ENCODE results near the gene OR14C36. TPM values are rescaled to one million over a fixed set of nuclear protein-coding genes. Genes with fewer than 3 reads are reported as not detected.

OR14C36 gene
- total RNA-seq (2014; rRNA removed; shearing (Covaris generic)) = not detected in 2 replicates

DNA sequence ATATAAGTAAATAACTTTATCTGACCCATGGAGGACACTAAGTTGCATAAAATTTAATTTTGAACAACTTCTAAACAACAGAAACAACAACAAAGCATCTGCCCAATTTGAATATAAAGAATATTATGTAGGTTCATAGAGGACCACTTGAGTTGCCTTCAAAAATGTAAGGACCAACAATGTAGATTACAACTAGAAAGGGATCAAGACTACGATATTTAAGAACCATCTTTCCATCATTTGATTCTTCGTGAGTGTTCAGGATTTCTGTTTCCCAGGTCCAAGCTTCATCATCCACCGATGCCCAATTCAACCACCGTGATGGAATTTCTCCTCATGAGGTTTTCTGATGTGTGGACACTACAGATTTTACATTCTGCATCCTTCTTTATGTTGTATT, at the start of gene OR14C36:
TSS of gene OR14C36 (plus strand) at position 301 of the 400 bp plus-strand sequence. CDS start at position 301, 0 bp downstream.
- no peak for DNase-seq (ENCODE audit: low read depth)

GRCh38 chr1:248303324-248303723, 45.3 kb upstream of the OR14C36 start, which contains the start of gene OR2T12:
Gene OR2T12, minus strand, starts transcription at chr1:248303424. Its CDS starts 7,846 bp downstream, at chr1:248295578.
- DNase-seq (ENCODE audit: low read depth) = no peak

DNA sequence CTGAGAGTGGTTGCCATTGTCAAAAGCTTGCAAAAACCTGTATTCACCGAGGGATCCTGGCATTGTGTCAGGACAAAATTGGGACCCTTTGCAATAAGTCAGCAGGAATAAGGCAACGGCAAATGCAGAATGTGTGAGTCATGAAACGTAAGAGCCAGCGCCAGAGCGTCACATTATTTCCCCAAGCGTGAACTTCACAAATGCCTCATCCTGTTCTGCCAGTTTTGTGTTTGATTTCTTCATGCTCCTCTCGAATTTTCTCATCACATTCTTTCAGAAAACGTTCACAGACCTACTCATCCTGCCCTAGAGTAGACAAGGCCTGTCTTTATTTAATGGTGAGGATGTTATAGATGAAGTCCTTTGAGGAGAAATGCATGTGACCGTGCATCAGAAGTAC, 42.9 kb upstream of the OR14C36 start:
- DNase-seq (ENCODE audit: low read depth) = peak; percentile 8

DNA sequence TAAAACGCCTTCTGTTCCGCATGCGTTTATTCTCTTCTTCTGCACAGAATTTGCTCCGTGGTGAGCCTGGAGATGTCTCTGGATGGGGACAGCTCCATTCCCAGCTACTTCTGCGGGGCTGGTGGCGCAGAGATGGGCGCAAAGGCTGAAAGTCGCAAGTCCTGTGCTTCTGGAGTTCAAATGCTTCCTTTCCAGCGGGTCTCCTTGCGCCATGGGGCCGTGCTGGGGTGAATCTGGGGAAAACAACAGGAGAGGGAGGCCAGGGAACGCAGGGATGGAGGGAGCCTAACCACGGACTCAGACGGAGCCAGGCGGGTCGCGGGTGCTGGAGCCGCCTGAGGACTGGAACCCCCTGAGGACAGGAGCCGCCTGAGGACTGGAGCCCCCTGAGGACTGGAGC, 42.5 kb upstream of the OR14C36 start:
- DNase-seq (ENCODE audit: low read depth) = peak; percentile 21

GRCh38 chr1:248306740-248307139, 41.8 kb upstream of the OR14C36 start:
- peak; percentile 11 for DNase-seq (ENCODE audit: low read depth)

- no peak for DNase-seq (ENCODE audit: low read depth)
Observed at GRCh38 chr1:248316796-248317195, 31.8 kb upstream of the OR14C36 start.

DNA sequence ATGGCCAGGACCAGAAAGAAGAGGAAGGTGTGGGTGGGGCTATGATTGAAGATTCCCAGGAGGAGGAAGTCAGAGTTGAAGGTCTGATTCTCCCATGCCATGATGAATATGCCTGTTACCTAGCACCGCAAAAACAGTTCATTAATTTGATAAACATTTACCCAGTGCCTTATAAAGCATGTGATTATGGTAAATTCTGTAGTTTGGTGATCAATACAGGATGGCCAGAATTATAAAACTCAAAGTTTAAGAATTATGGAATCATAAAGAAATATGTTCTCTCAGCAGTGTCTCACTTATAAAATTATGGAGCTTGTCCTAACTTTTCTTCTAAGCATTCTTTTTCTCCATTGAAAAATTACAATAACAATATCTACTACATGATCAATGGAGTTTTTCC, 24.1 kb upstream of the OR14C36 start, which contains the start of gene OR2M7:
TSS of gene OR2M7 (minus strand) at position 101 of the 400 bp plus-strand sequence. CDS start at position 101, 0 bp downstream.
- DNase-seq (ENCODE audit: low read depth) = no peak

DNA sequence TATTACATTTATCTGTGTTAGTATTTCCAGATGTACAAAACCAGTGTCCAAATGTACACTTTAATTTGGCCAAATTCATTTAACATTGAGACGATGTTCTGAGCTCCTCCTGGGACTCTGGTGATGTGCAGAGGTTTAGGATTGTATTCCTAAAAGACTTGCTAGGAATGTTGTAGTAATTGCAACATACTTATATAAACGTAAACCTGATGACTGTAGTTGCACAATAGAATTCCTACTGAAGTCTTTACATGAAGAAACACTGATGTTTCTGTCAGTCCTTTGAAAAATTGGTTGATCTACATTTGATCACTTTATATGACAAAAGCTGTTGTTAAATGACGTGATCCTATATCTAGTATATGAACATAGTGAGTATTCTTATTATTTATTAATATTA, 5.1 kb upstream of the OR14C36 start:
- no peak for DNase-seq (ENCODE audit: low read depth)

GRCh38 chr1:248359415-248359814, 10.8 kb downstream of the OR14C36 start:
- DNase-seq (ENCODE audit: low read depth) = no peak

- DNase-seq (ENCODE audit: low read depth) = no peak
Observed at GRCh38 chr1:248361121-248361715, 12.6 kb downstream of the OR14C36 start, which contains the start of gene OR2T4. Gene OR2T4, plus strand, starts transcription at chr1:248361665. Its CDS starts 0 bp downstream, at chr1:248361665.

- DNase-seq (ENCODE audit: low read depth) = no peak
Observed at GRCh38 chr1:248366609-248367008, 18.0 kb downstream of the OR14C36 start.

DNA sequence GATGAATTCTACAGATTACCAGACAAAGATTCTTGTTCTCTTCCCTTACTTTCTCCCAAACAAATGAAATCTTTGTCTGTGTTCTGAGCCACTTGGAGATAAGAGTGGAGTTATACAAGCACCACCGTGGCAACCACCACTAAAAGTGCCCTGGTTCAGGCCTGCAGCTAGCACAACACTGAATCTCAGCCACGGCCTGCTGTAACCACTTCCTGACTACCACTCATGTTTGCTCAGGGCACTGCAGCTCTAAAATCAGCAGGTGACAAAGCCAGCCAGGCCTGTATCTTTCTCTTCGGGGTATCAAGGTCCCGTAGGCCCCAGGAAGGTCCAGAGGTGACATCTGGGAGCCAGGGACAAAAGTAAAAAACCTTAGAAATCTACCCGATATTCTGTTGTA, 23.8 kb downstream of the OR14C36 start:
- DNase-seq (ENCODE audit: low read depth) = no peak

- peak; percentile 12 for DNase-seq (ENCODE audit: low read depth)
Observed at GRCh38 chr1:248373761-248374160, 25.2 kb downstream of the OR14C36 start.

GRCh38 chr1:248375446-248375845, 26.9 kb downstream of the OR14C36 start, which contains the start of gene OR2T6:
Gene OR2T6, plus strand, starts transcription at chr1:248375746. Its CDS starts 11,863 bp downstream, at chr1:248387609.
- no peak for DNase-seq (ENCODE audit: low read depth)

GRCh38 chr1:248376916-248377315, 28.3 kb downstream of the OR14C36 start:
- no peak for DNase-seq (ENCODE audit: low read depth)

- DNase-seq (ENCODE audit: low read depth) = no peak
Observed at GRCh38 chr1:248380854-248381253, 32.3 kb downstream of the OR14C36 start.

DNA sequence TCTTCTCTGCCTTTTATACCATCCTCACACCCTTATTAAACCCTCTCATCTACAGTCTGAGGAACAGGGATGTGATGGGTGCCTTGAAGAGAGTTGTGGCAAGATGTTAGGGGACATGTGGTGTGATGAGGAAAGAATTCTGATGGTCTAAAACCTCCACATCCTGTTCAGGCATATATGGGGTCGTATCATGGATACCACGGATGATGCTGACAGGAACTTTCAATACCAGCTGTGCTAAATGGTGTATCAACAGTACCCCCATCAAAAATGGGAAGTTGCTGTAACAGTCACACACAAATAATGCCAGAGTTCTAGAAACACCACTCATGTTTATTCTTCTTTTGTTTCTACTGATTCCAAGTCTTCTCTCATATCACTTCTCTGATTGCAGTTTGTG, 39.9 kb downstream of the OR14C36 start:
- no peak for DNase-seq (ENCODE audit: low read depth)

GRCh38 chr1:248393050-248393449, 44.5 kb downstream of the OR14C36 start:
- no peak for DNase-seq (ENCODE audit: low read depth)

Other genes with a start within 250 kb of the OR14C36 start
- not detected in 2 replicates for gene OR2M5, start 203.6 kb upstream of the OR14C36 start, total RNA-seq (2014; rRNA removed; shearing (Covaris generic))
- not detected in 2 replicates for gene OR2M2, start 174.0 kb upstream of the OR14C36 start, total RNA-seq (2014; rRNA removed; shearing (Covaris generic))
- gene OR2M3, start 151.5 kb upstream of the OR14C36 start, total RNA-seq (2014; rRNA removed; shearing (Covaris generic)) = not detected in 2 replicates
- not detected in 2 replicates for gene OR2M4, start 117.4 kb upstream of the OR14C36 start, total RNA-seq (2014; rRNA removed; shearing (Covaris generic))
- gene OR2T33, start 70.8 kb upstream of the OR14C36 start, total RNA-seq (2014; rRNA removed; shearing (Covaris generic)) = 0.57 and 1.7 TPM in 2 replicates
- gene OR2T12, start 45.4 kb upstream of the OR14C36 start, total RNA-seq (2014; rRNA removed; shearing (Covaris generic)) = not detected in 2 replicates
- gene OR2M7, start 24.2 kb upstream of the OR14C36 start, total RNA-seq (2014; rRNA removed; shearing (Covaris generic)) = not detected in 2 replicates
- gene OR2T4, start 12.9 kb downstream of the OR14C36 start, total RNA-seq (2014; rRNA removed; shearing (Covaris generic)) = not detected in 2 replicates
- gene OR2T6, start 27.0 kb downstream of the OR14C36 start, total RNA-seq (2014; rRNA removed; shearing (Covaris generic)) = not detected in 2 replicates
- gene OR2T1, start 54.3 kb downstream of the OR14C36 start, total RNA-seq (2014; rRNA removed; shearing (Covaris generic)) = not detected in 2 replicates
- not detected in 2 replicates for gene OR2T2, start 96.9 kb downstream of the OR14C36 start, total RNA-seq (2014; rRNA removed; shearing (Covaris generic))
- gene OR2T3, start 124.6 kb downstream of the OR14C36 start, total RNA-seq (2014; rRNA removed; shearing (Covaris generic)) = not detected in 2 replicates
- gene OR2T5, start 139.8 kb downstream of the OR14C36 start, total RNA-seq (2014; rRNA removed; shearing (Covaris generic)) = not detected in 2 replicates
- gene OR2G6, start 159.3 kb downstream of the OR14C36 start, total RNA-seq (2014; rRNA removed; shearing (Covaris generic)) = not detected in 2 replicates
- not detected in 2 replicates for gene OR2T29, start 214.0 kb downstream of the OR14C36 start, total RNA-seq (2014; rRNA removed; shearing (Covaris generic))
- gene OR2T34, start 226.0 kb downstream of the OR14C36 start, total RNA-seq (2014; rRNA removed; shearing (Covaris generic)) = not detected in 2 replicates
- gene OR2T10, start 248.9 kb downstream of the OR14C36 start, total RNA-seq (2014; rRNA removed; shearing (Covaris generic)) = not detected in 2 replicates

Measured in Daoy (cell line).